WTC11 (cell line): Measurements from ENCODE around the gene KIAA0232. TPM values are rescaled to one million over a fixed set of nuclear protein-coding genes. Genes with fewer than 3 reads are reported as not detected.

Experiments
- ATAC-seq: fragments of 200-7000 bp; cut with Tn5 transposase; 2 replicates; pipeline ENCODE4 v1.10.0; 2021; ENCODE audit warnings: mild to moderate bottlenecking, moderate library complexity
- CTCF ChIA-PET: fragments of 300-600 bp; sonication (Branson Sonifier 250); formaldehyde crosslinking; loops from one replicate; lab custom pipeline; 2021; ENCODE audit warnings: antibody characterized with exemption; lab: Charles Lee
- POLR2A ChIA-PET: fragments of 350-600 bp; sonication (Branson Sonifier 250); formaldehyde crosslinking; loops from one replicate; lab custom pipeline; 2021; ENCODE audit warnings: antibody characterized with exemption; lab: Charles Lee
- DNase-seq: peaks from one replicate; pipeline ENCODE4 v3.0.0; 2021; ENCODE audit warnings: low spot score
- H3K27ac Mint-ChIP-seq: 2 replicates; pipeline ENCODE4 v1.8.0; 2021; ENCODE audit warnings: mixed read lengths
- H3K27me3 Mint-ChIP-seq: 2 replicates; pipeline ENCODE4 v1.8.0; 2021; ENCODE audit warnings: low read depth, mild to moderate bottlenecking, moderate library complexity, mixed read lengths
- H3K36me3 Mint-ChIP-seq: 2 replicates; pipeline ENCODE4 v1.8.0; 2021; ENCODE audit warnings: mixed read lengths
- H3K4me1 Mint-ChIP-seq: 2 replicates; pipeline ENCODE4 v1.8.0; 2022; ENCODE audit warnings: mixed read lengths
- H3K4me3 Mint-ChIP-seq: 2 replicates; pipeline ENCODE4 v1.8.0; 2021; ENCODE audit warnings: mild to moderate bottlenecking, moderate library complexity, mixed read lengths
- H3K9me3 Mint-ChIP-seq: 2 replicates; pipeline ENCODE4 v1.8.0; 2021; ENCODE audit warnings: mixed read lengths
- ATF2 ChIP-seq: sonication (generic); formaldehyde crosslinking; IDR thresholded peaks from 2 replicates; pipeline ENCODE4 v1.8.1; 2022; ENCODE audit warnings: low read depth, missing genetic modification reagents, borderline replicate concordance
- CDX4 ChIP-seq: fragments of 250-450 bp; sonication (Bioruptor Pico); IDR thresholded peaks from 2 replicates; pipeline ENCODE4 v1.9.0; 2021; ENCODE audit warnings: moderate library complexity, mild to moderate bottlenecking, inconsistent platforms, borderline replicate concordance
- ELF4 ChIP-seq: sonication (generic); formaldehyde crosslinking; IDR thresholded peaks from 2 replicates; pipeline ENCODE4 v1.8.1; 2022; ENCODE audit warnings: low read depth, mild to moderate bottlenecking, moderate library complexity, missing genetic modification reagents
- GRHL2 ChIP-seq: fragments of 250-450 bp; sonication (Bioruptor Pico); IDR thresholded peaks from 2 replicates; pipeline ENCODE4 v1.8.0; 2022; ENCODE audit warnings: mild to moderate bottlenecking, moderate library complexity; ENCODE audit not compliant: insufficient replicate concordance, severe bottlenecking
- NFE2L1 ChIP-seq: sonication (generic); formaldehyde crosslinking; IDR thresholded peaks from 2 replicates; pipeline ENCODE4 v1.8.1; 2023; ENCODE audit warnings: missing genetic modification reagents
- RELA ChIP-seq: sonication (generic); formaldehyde crosslinking; IDR thresholded peaks from 2 replicates; pipeline ENCODE4 v1.8.1; 2022; ENCODE audit warnings: missing genetic modification reagents, mild to moderate bottlenecking, borderline replicate concordance
- SMAD3 ChIP-seq: sonication (generic); formaldehyde crosslinking; IDR thresholded peaks from 2 replicates; pipeline ENCODE4 v1.8.0; 2022; ENCODE audit warnings: missing genetic modification reagents, mild to moderate bottlenecking, borderline replicate concordance
- SP1 ChIP-seq: sonication (generic); formaldehyde crosslinking; conservative IDR thresholded peaks from 2 replicates; pipeline ENCODE4 v1.8.1; 2022; ENCODE audit warnings: missing genetic modification reagents
- TCF7 ChIP-seq: sonication (generic); formaldehyde crosslinking; IDR thresholded peaks from 2 replicates; pipeline ENCODE4 v1.8.0; 2022; ENCODE audit warnings: mild to moderate bottlenecking, low read depth, missing genetic modification reagents, moderate library complexity
- TEAD1 ChIP-seq: sonication (generic); formaldehyde crosslinking; IDR thresholded peaks from 2 replicates; pipeline ENCODE4 v1.8.0; 2022; ENCODE audit warnings: mild to moderate bottlenecking, missing genetic modification reagents
- TEAD4 ChIP-seq: sonication (generic); formaldehyde crosslinking; IDR thresholded peaks from 2 replicates; pipeline ENCODE4 v1.8.0; 2022; ENCODE audit warnings: mild to moderate bottlenecking, missing genetic modification reagents
- TP53 ChIP-seq: sonication (generic); formaldehyde crosslinking; IDR thresholded peaks from 2 replicates; pipeline ENCODE4 v1.8.1; 2023; ENCODE audit warnings: mild to moderate bottlenecking, missing genetic modification reagents
- ZBTB43 ChIP-seq: sonication (generic); formaldehyde crosslinking; IDR thresholded peaks from 2 replicates; pipeline ENCODE4 v1.8.1; 2023; ENCODE audit warnings: mild to moderate bottlenecking, missing genetic modification reagents
- ZNF317 ChIP-seq: sonication (generic); formaldehyde crosslinking; IDR thresholded peaks from 2 replicates; pipeline ENCODE4 v1.8.1; 2023; ENCODE audit warnings: low read depth, mild to moderate bottlenecking, moderate library complexity, missing genetic modification reagents, borderline replicate concordance
- ZNF425 ChIP-seq: fragments of 250-450 bp; sonication (Bioruptor Pico); conservative IDR thresholded peaks from 2 replicates; pipeline ENCODE4 v1.9.0; 2021; ENCODE audit warnings: mild to moderate bottlenecking
- total RNA-seq: library from RNA; stranded (reverse); gene quantifications from 3 replicates; pipeline ENCODE4 v1.2.3, GENCODE V29; 2021

Gene KIAA0232
- total RNA-seq, 1 experiment from 2014 or later = 23.2 TPM

- ATAC-seq = no peak
- Mint-ChIP-seq H3K27me3 (peaks cover 4% of the 10 kb centered on the region; the same call in 1 of the 2 replicates), H3K9me3 (no peaks in the 10 kb centered on the region), H3K27ac (no peak overlapping the region), H3K36me3 (no peaks in the 10 kb centered on the region)
- POLR2A ChIA-PET = no interaction called here
- no peak for TF ChIP-seq ATF2 (CRISPR knock-in tag)
- TF ChIP-seq NFE2L1 (CRISPR knock-in tag) = no peak
- TF ChIP-seq ZBTB43 = no peak
- no peak for TF ChIP-seq CDX4 (CRISPR knock-in tag)
- TF ChIP-seq ELF4 = no peak
- TF ChIP-seq, all 79 proteins: peak for 0
- DNase-seq = no peak
- CTCF ChIA-PET = interaction anchor here (1.0 to 1.7 kb wide), 3 partner anchors 8 to 97 kb away, joined by 3 to 6 read pairs (median 4); no protein-coding TSS in a partner anchor
- Mint-ChIP-seq H3K4me3 (no peak overlapping the region), H3K4me1 (peaks cover 26% of the 10 kb centered on the region)
Measured at GRCh38 chr4:6776920-6777635, 5.4 kb upstream of the KIAA0232 start.

GRCh38 chr4:6777636-6778281 lies 4.8 kb upstream of the KIAA0232 start:
- DNase-seq (no peak), ATAC-seq (no peak)
- ChIA-PET CTCF (interaction anchor here (1.0 to 1.3 kb wide), 2 partner anchors 9 to 96 kb away, joined by 3 to 4 read pairs; no protein-coding TSS in a partner anchor), POLR2A (interaction anchor here (0.9 kb wide), 1 partner anchor 108 kb away, joined by 3 read pairs; no protein-coding TSS in a partner anchor)
- no peak overlapping the region for H3K27ac Mint-ChIP-seq
- no peaks in the 10 kb centered on the region for H3K36me3 Mint-ChIP-seq
- TF ChIP-seq SMAD3 (no peak), ZNF425 (CRISPR knock-in tag) (no peak)
- H3K9me3 Mint-ChIP-seq = no peaks in the 10 kb centered on the region
- H3K4me1 Mint-ChIP-seq = peaks cover 26% of the 10 kb centered on the region
- H3K4me3 Mint-ChIP-seq = no peak overlapping the region
- H3K27me3 Mint-ChIP-seq = peaks cover 4% of the 10 kb centered on the region; the same call in 1 of the 2 replicates

- DNase-seq (no peak), ATAC-seq (no peak)
- Mint-ChIP-seq H3K27ac (no peak overlapping the region), H3K36me3 (no peaks in the 10 kb centered on the region), H3K4me3 (no peak overlapping the region), H3K9me3 (no peaks in the 10 kb centered on the region), H3K27me3 (peaks cover 4% of the 10 kb centered on the region; the same call in 1 of the 2 replicates), H3K4me1 (peaks cover 26% of the 10 kb centered on the region)
- ChIA-PET CTCF (interaction anchor here (1.0 to 2.6 kb wide), 3 partner anchors 10 to 95 kb away, joined by 3 to 13 read pairs (median 4); no protein-coding TSS in a partner anchor), POLR2A (interaction anchor here (0.9 kb wide), 1 partner anchor 108 kb away, joined by 3 read pairs; no protein-coding TSS in a partner anchor)
- TF ChIP-seq SP1 (CRISPR knock-in tag) (no peak), CDX4 (CRISPR knock-in tag) (no peak), TP53 (CRISPR knock-in tag) (no peak), GRHL2 (CRISPR knock-in tag) (no peak), ZNF317 (CRISPR knock-in tag) (no peak), TEAD1 (CRISPR knock-in tag) (no peak), ZNF425 (CRISPR knock-in tag) (no peak), TCF7 (CRISPR knock-in tag) (no peak), TEAD4 (no peak), RELA (CRISPR knock-in tag) (no peak)
Measured at GRCh38 chr4:6778435-6778834, 4.1 kb upstream of the KIAA0232 start.
